SK-N-SH treated with all-trans-retinoic acid at 6 μM for 48 hours (cell line): ENCODE measurements around the gene HABP4.

Source experiments
- ATAC-seq: fragments of 200-7000 bp; cut with Tn5 transposase; 3 replicates; pipeline ENCODE4 v1.9.1; 2020; ENCODE audit warnings: mild to moderate bottlenecking, moderate library complexity
- ARNTL ChIP-seq: fragments of 450-650 bp; formaldehyde crosslinking; IDR thresholded peaks from 2 replicates; pipeline ENCODE4 v1.5.0; 2020; ENCODE audit warnings: low read depth, mild to moderate bottlenecking, moderate library complexity, borderline replicate concordance
- BACH2 ChIP-seq: fragments of 250-450 bp; sonication (Bioruptor Pico); IDR thresholded peaks from 2 replicates; pipeline ENCODE4 v1.9.0; 2021; ENCODE audit warnings: mild to moderate bottlenecking, borderline replicate concordance
- CSDC2 ChIP-seq: fragments of 250-450 bp; sonication (Bioruptor Pico); IDR thresholded peaks from 2 replicates; pipeline ENCODE4 v1.5.0; 2020; ENCODE audit warnings: mild to moderate bottlenecking, moderate library complexity
- ISL1 ChIP-seq: fragments of 250-450 bp; sonication (Bioruptor Pico); IDR thresholded peaks from 2 replicates; pipeline ENCODE4 v2.1.2; 2022; ENCODE audit warnings: mild to moderate bottlenecking, moderate library complexity
- OSR1 ChIP-seq: fragments of 250-450 bp; sonication (Bioruptor Pico); IDR thresholded peaks from 2 replicates; pipeline ENCODE4 v1.8.0; 2022; ENCODE audit warnings: moderate library complexity, mild to moderate bottlenecking, inconsistent platforms
- PPARA ChIP-seq: fragments of 250-450 bp; sonication (Bioruptor Pico); IDR thresholded peaks from 2 replicates; pipeline ENCODE4 v1.5.0; 2020; ENCODE audit warnings: mild to moderate bottlenecking, borderline replicate concordance
- RARB ChIP-seq: fragments of 250-450 bp; sonication (Bioruptor Pico); IDR thresholded peaks from 2 replicates; pipeline ENCODE4 v1.8.0; 2021; ENCODE audit warnings: mild to moderate bottlenecking, moderate library complexity
- TCF4 ChIP-seq: fragments of 250-450 bp; sonication (Bioruptor Pico); IDR thresholded peaks from 2 replicates; pipeline ENCODE4 v1.8.0; 2021; ENCODE audit warnings: mild to moderate bottlenecking, moderate library complexity, borderline replicate concordance
- TOX ChIP-seq: fragments of 250-450 bp; sonication (Bioruptor Pico); IDR thresholded peaks from 2 replicates; pipeline ENCODE4 v1.8.0; 2021; ENCODE audit warnings: mild to moderate bottlenecking, moderate library complexity, borderline replicate concordance
- ZC3H10 ChIP-seq: fragments of 250-450 bp; sonication (Bioruptor Pico); IDR thresholded peaks from 2 replicates; pipeline ENCODE4 v1.5.1; 2021; ENCODE audit warnings: mild to moderate bottlenecking, moderate library complexity
- ZFP3 ChIP-seq: fragments of 250-450 bp; sonication (Bioruptor Pico); IDR thresholded peaks from 2 replicates; pipeline ENCODE4 v1.5.0; 2020; ENCODE audit warnings: mild to moderate bottlenecking, moderate library complexity
- ZFP30 ChIP-seq: fragments of 450-650 bp; formaldehyde crosslinking; IDR thresholded peaks from 2 replicates; pipeline ENCODE4 v1.5.0; 2022; ENCODE audit warnings: mild to moderate bottlenecking, moderate library complexity
- ZNF565 ChIP-seq: fragments of 450-650 bp; formaldehyde crosslinking; conservative IDR thresholded peaks from 2 replicates; pipeline ENCODE4 v1.5.0; 2020; ENCODE audit warnings: low read depth, mild to moderate bottlenecking, moderate library complexity
- ZNF70 ChIP-seq: fragments of 450-650 bp; formaldehyde crosslinking; IDR thresholded peaks from 2 replicates; pipeline ENCODE4 v1.5.0; 2020; ENCODE audit warnings: mild to moderate bottlenecking, moderate library complexity
- ZNF8 ChIP-seq: fragments of 450-650 bp; formaldehyde crosslinking; IDR thresholded peaks from 2 replicates; pipeline ENCODE4 v1.5.0; 2020; ENCODE audit warnings: mild to moderate bottlenecking, moderate library complexity
- TF ChIP-seq, protein P1 (sequence below): fragments of 250-450 bp; sonication (Bioruptor Pico); IDR thresholded peaks from 2 replicates; pipeline ENCODE4 v1.8.0; 2020; ENCODE audit warnings: mild to moderate bottlenecking, moderate library complexity, borderline replicate concordance
- TF ChIP-seq, protein P2 (sequence below): fragments of 250-450 bp; sonication (Bioruptor Pico); IDR thresholded peaks from 2 replicates; pipeline ENCODE4 v1.5.1; 2020; ENCODE audit warnings: low read depth, mild to moderate bottlenecking, moderate library complexity
- TF ChIP-seq, protein P3 (sequence below): fragments of 250-450 bp; sonication (Bioruptor Pico); IDR thresholded peaks from 2 replicates; pipeline ENCODE4 v1.8.0; 2021; ENCODE audit warnings: low read depth, mild to moderate bottlenecking, moderate library complexity, borderline replicate concordance

The HABP4 gene

DNA sequence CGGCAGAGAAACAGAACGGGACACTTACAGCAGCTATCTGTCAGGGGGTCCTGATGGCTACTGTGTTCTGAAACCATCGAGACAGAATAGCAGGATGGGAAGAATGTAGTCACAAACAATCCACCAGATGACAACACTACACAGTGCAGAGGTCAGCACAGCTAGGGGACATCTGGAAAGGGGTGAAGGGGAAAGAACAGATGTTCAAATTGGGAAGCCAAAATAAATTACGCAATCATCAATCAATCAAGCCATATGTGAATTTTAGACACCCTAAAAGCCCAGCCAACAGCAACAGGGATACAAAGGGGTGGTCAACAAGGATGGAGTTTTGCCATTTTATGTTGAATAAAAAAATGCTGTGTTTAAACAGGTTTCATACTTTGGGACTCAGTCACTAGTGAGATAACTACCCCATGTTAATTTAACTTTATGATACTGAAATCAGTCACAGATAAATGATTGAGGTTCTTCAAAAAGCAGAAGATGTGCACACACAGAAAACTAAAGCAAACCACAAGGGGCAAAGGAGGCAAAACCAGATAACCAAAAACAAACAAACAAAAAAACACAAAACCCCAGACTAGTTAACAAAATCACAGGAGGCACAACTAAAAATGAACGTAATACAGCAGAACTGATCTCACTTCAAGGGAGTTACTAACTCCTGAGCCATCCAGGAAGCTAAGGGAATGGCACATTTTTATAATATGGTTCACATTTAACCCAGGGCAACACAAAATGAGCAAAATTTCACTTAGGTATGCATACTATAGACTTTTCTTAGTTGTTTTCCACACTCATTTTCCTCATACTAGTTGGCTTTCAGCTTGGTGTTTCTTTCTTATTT lies 65.9 kb downstream of the HABP4 start:
- no peak for ATAC-seq

DNA sequence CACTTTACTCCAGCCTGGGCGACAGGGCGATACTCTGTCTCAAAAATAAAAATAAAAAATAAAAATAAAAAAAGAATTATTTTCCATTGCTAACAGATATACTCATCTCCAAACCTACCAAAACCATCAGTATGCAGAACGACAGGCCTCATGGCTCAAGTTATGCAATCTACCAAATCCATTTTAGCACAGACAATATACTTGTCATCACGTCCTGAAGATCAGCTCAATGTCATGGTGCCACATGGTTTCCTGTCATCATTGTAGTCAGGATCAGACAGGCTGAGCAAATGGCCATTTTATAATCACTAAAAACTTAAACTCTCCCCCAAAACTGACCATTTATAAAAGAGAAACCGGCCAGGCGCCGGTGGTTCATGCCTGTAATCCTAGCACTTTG lies 69.1 kb downstream of the HABP4 start:
- no peak for TF ChIP-seq TOX (CRISPR knock-in tag)
- no peak for TF ChIP-seq ZNF565 (CRISPR knock-in tag)
- ATAC-seq = no peak

More for the DNA sequence above, 65.9 kb downstream of the HABP4 start:
- no peak for TF ChIP-seq ZNF70
- no peak for TF ChIP-seq CSDC2
- no peak for TF ChIP-seq PPARA (CRISPR knock-in tag)
- TF ChIP-seq TCF4 = no peak
- no peak for TF ChIP-seq ZFP3
- no peak for TF ChIP-seq RARB
- no peak for TF ChIP-seq ARNTL
- TF ChIP-seq, protein P1, sequence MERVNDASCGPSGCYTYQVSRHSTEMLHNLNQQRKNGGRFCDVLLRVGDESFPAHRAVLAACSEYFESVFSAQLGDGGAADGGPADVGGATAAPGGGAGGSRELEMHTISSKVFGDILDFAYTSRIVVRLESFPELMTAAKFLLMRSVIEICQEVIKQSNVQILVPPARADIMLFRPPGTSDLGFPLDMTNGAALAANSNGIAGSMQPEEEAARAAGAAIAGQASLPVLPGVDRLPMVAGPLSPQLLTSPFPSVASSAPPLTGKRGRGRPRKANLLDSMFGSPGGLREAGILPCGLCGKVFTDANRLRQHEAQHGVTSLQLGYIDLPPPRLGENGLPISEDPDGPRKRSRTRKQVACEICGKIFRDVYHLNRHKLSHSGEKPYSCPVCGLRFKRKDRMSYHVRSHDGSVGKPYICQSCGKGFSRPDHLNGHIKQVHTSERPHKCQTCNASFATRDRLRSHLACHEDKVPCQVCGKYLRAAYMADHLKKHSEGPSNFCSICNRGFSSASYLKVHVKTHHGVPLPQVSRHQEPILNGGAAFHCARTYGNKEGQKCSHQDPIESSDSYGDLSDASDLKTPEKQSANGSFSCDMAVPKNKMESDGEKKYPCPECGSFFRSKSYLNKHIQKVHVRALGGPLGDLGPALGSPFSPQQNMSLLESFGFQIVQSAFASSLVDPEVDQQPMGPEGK (CRISPR knock-in tag) = no peak
- no peak for TF ChIP-seq ZNF565 (CRISPR knock-in tag)
- no peak for TF ChIP-seq ISL1 (CRISPR knock-in tag)
- TF ChIP-seq BACH2 (CRISPR knock-in tag) = no peak

DNA sequence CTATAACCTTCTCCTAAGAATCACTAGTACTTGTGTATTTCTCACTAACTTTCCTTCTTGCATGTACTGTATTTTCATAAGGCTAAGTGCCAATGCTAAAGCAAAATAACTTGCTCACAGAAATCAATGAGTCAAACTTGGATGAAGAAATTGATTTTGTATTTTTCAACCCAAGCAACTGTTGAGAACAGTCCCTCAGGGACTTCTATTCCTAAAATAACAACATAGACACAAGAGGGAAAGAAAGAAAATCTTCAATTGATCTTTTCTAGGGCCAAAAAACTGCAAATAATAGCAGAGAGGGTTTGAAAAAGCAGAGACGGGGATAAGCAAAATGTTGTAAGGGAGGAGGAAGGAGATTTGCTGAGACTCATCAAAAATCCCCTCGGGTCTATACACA lies 69.8 kb downstream of the HABP4 start:
- TF ChIP-seq ZC3H10 (CRISPR knock-in tag) (no peak), ZFP30 (no peak), ZNF565 (CRISPR knock-in tag) (no peak), ZFP3 (no peak), ZNF8 (CRISPR knock-in tag) (no peak), TOX (CRISPR knock-in tag) (no peak)
- ATAC-seq = no peak

DNA sequence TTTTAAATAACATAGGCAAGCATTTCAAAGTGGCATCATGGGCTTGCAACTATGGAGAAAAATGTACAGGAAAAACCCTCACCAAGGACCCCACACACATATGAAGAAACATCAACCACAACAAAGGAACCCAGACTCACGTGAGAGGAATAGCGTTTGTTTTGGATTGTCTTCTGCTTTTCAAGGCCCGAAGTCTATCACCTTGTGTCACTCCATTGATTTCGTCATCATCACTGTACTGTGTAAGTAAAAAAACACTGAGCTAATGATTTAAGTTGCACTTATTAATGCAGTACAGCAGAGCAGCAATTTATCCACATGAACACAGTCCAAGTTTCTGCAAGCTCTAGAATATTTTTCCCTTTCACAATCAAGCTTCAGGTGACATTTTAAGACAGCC lies 72.4 kb downstream of the HABP4 start:
- TF ChIP-seq, protein P2, sequence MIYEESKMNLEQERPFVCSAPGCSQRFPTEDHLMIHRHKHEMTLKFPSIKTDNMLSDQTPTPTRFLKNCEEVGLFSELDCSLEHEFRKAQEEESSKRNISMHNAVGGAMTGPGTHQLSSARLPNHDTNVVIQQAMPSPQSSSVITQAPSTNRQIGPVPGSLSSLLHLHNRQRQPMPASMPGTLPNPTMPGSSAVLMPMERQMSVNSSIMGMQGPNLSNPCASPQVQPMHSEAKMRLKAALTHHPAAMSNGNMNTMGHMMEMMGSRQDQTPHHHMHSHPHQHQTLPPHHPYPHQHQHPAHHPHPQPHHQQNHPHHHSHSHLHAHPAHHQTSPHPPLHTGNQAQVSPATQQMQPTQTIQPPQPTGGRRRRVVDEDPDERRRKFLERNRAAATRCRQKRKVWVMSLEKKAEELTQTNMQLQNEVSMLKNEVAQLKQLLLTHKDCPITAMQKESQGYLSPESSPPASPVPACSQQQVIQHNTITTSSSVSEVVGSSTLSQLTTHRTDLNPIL (CRISPR knock-in tag) = no peak
- TF ChIP-seq ZNF565 (CRISPR knock-in tag) (no peak), TCF4 (no peak), OSR1 (no peak)
- TF ChIP-seq, protein P1 (CRISPR knock-in tag) = no peak
- no peak for ATAC-seq

DNA sequence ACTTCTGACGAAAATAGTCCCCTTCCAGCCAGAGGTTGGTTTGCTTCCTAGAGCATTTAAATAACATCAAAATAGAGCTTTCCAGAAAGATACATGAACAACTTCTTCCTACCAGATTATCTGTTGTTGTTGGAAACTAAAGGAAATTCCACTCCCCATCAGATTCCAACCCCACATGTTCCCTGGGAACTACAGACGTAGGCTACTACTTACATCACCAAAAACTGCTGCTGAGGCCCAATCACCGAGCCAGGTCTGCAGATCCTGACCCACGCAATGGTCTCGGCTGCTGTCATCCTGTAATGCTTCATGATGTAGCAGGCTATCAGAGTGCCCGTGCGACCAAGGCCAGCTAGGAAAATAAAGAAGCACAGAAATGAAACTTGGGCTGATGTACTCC lies 73.4 kb downstream of the HABP4 start:
- no peak for ATAC-seq
- TF ChIP-seq ZNF8 (CRISPR knock-in tag) (no peak), ZFP30 (no peak), PPARA (CRISPR knock-in tag) (no peak), TOX (CRISPR knock-in tag) (no peak)
- TF ChIP-seq, protein P3, sequence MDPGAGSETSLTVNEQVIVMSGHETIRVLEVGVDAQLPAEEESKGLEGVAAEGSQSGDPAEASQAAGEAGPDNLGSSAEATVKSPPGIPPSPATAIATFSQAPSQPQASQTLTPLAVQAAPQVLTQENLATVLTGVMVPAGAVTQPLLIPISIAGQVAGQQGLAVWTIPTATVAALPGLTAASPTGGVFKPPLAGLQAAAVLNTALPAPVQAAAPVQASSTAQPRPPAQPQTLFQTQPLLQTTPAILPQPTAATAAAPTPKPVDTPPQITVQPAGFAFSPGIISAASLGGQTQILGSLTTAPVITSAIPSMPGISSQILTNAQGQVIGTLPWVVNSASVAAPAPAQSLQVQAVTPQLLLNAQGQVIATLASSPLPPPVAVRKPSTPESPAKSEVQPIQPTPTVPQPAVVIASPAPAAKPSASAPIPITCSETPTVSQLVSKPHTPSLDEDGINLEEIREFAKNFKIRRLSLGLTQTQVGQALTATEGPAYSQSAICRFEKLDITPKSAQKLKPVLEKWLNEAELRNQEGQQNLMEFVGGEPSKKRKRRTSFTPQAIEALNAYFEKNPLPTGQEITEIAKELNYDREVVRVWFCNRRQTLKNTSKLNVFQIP (CRISPR knock-in tag) = no peak
- TF ChIP-seq, protein P1 (CRISPR knock-in tag) = no peak
